Measurements from ENCODE around the gene SFSWAP. TPM values are rescaled to one million over a fixed set of nuclear protein-coding genes. Genes with fewer than 3 reads are reported as not detected.

SFSWAP gene
- total RNA-seq, 1 experiment from 2014 or later: 48.1 TPM

DNA sequence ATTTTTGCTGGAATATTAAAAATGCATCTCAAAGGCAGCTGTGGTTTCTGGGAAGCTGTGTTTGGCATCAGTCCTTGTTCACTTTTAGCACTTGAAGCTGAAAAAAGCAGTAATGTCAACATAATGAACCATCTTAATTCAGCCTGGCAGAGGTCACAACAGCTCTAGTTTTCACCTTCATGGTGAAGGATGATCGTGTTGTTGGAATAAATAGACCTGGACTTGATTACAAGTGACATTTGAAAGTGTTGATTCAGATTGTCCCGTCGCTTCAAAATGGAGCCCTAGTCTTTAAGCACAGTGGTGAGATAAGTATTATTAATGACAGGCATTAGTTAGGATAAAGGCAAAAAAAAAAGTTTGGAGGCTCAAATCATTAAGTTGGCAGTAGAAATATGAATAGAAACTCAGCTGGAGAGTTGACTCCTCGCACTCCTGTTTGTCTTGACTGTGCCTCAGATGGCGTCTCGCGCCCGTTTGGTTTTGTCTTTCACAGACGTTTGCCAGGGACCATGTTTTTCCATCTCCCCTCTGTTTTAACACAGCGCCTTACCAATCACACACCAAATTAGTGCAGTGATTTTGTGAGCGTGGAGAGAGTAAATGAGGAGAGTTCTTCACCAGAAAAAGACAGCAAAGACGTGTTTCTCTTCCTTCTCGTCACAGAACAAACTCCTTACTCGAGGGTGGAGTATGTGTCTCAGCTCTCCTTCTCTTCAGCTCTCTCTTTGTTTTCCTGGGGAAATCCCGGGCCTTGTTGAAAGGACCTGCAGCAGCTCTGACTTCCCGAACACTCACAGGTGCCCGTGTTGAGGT, 63.9 kb downstream of the SFSWAP start:
- Histone ChIP-seq H3K23me2 (ENCODE audit: insufficient read length, low read depth, low read length, poor library complexity, severe bottlenecking) (peaks cover 4% of the 10 kb centered on the region), H3K79me1 (ENCODE audit: insufficient read depth, low read depth, low read length, poor library complexity, severe bottlenecking) (no peaks in the 10 kb centered on the region), H3K79me2 (ENCODE audit: insufficient read depth, low read length) (no peaks in the 10 kb centered on the region), H3K27me3 (ENCODE audit: insufficient read depth, low read length) (no peaks in the 10 kb centered on the region), H3K9ac (ENCODE audit: extremely low read depth, insufficient read length, low read length) (no peak overlapping the region), H3K56ac (ENCODE audit: insufficient read length, low read depth, low read length) (no peak overlapping the region), H2BK120ac (ENCODE audit: low read depth, low read length, poor library complexity, severe bottlenecking) (no peak overlapping the region), H2BK5ac (ENCODE audit: insufficient read length, low read length) (no peak overlapping the region), H2BK15ac (ENCODE audit: low read depth, low read length) (no peak overlapping the region), H4K5ac (ENCODE audit: insufficient read length, low read depth, low read length) (no peak overlapping the region), H3K4ac (ENCODE audit: low read depth, low read length) (no peak overlapping the region), H2BK12ac (ENCODE audit: insufficient read length, low read depth, low read length) (peak overlapping the region; percentile 21), H4K8ac (replicated peaks; ENCODE audit: insufficient read length, low read depth, low read length) (no peak overlapping the region), H2AK5ac (ENCODE audit: insufficient read length, low read length) (no peak overlapping the region), H4K20me1 (ENCODE audit: control insufficient read depth, insufficient read depth, insufficient read length) (no peaks in the 10 kb centered on the region), H3K18ac (ENCODE audit: insufficient read length, low read depth, low read length) (no peak overlapping the region), H2BK20ac (ENCODE audit: low read depth, low read length, poor library complexity, severe bottlenecking) (no peak overlapping the region), H4K91ac (ENCODE audit: insufficient read length, low read depth, low read length) (no peak overlapping the region), H3K4me1 (ENCODE audit: insufficient read depth, low read length) (peaks cover 12% of the 10 kb centered on the region; the same call in 1 of the 2 replicates), H3K4me2 (ENCODE audit: insufficient read depth, insufficient read length, low read length) (no peak overlapping the region), H2AFZ (ENCODE audit: low read length) (no peak overlapping the region), H3K14ac (ENCODE audit: insufficient read depth, low read length) (no peak overlapping the region; the same call in 1 of the 2 replicates), H3K27ac (ENCODE audit: insufficient read length, low read depth, low read length) (peak overlapping the region; percentile 17), H3K9me3 (ENCODE audit: control insufficient read depth, low read depth, low read length) (no peaks in the 10 kb centered on the region), H3K23ac (ENCODE audit: insufficient read length, low read depth, low read length) (no peak overlapping the region), H3T11ph (ENCODE audit: low read length) (no peak overlapping the region)
- no CpG with 5 or more reads among the region's 17 CpGs for WGBS (ENCODE audit: extremely low coverage, insufficient read length, low lambda C conversion rate)
- TF ChIP-seq, protein P1, sequence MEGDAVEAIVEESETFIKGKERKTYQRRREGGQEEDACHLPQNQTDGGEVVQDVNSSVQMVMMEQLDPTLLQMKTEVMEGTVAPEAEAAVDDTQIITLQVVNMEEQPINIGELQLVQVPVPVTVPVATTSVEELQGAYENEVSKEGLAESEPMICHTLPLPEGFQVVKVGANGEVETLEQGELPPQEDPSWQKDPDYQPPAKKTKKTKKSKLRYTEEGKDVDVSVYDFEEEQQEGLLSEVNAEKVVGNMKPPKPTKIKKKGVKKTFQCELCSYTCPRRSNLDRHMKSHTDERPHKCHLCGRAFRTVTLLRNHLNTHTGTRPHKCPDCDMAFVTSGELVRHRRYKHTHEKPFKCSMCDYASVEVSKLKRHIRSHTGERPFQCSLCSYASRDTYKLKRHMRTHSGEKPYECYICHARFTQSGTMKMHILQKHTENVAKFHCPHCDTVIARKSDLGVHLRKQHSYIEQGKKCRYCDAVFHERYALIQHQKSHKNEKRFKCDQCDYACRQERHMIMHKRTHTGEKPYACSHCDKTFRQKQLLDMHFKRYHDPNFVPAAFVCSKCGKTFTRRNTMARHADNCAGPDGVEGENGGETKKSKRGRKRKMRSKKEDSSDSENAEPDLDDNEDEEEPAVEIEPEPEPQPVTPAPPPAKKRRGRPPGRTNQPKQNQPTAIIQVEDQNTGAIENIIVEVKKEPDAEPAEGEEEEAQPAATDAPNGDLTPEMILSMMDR (conservative IDR thresholded peaks at IDR 0.05): no peak
- no peaks in the 10 kb centered on the region for H3K9me3 Mint-ChIP-seq
- H3K4me1 Mint-ChIP-seq: peaks cover 40 to 41% of the 10 kb centered on the region in 2 experiments
- no peak for DNase-seq
- H3K4me3 Mint-ChIP-seq: peak overlapping the region in 1 of 2 experiments; percentile 10; a peak in 1 of 5 replicates
- H3K27me3 Mint-ChIP-seq (ENCODE audit: low read depth): no peaks in the 10 kb centered on the region
- H3K36me3 Mint-ChIP-seq (ENCODE audit: insufficient read depth in 1 of 3, low read depth in 3 of 3): peaks cover 24 to 59% (median 34%) of the 10 kb centered on the region in 3 experiments; a peak in 6 of 7 replicates
- peak overlapping the region; percentile 72 to 96 (median 74) for H3K27ac Mint-ChIP-seq

All from H9 (cell line).